ENCODE measurements around the gene LMO1. TPM values are rescaled to one million over a fixed set of nuclear protein-coding genes. Genes with fewer than 3 reads are reported as not detected.

Gene LMO1
- total and polyA plus RNA-seq, 7 donors: 0.74 to 9.3 (median 3.2) TPM

DNA sequence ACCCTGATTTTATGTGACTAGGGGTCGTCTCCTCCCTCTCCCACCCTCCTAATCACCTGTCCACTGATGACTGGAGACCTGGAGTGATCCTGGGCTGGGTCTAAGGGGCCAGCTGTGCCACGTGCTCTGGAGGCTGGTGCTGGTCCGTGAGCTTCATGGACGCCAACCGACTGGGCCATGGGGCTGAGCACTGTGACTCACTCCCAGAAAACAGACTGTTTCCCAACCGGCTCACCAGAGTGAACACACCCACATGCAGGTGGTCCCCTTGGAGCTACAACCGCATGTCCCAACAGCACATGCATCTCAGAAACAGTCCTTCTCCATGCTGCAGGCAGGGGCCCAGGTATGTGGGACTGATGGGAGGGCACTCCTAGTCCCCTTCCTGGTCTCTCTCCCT, 14.0 kb upstream of the LMO1 start:
- ATAC-seq: no peak
- H3K27me3 ChIP-seq (ENCODE audit: insufficient read depth in 3 of 3, low read length in 2 of 3): no peaks in the 10 kb centered on the region
- no peaks in the 10 kb centered on the region for H3K4me1 ChIP-seq
- no peaks in the 10 kb centered on the region for H3K36me3 ChIP-seq (ENCODE audit: insufficient read depth in 1 of 2, low read depth in 1 of 2)
- DNase-seq: no peak
- H3K27ac ChIP-seq: no peak overlapping the region
- WGBS, 3 donors: 71 to 81% (median 75%) methylated on average over 7 of the region's 7 CpGs
- H3K9me3 ChIP-seq: peaks cover 11% of the 10 kb centered on the region
- intact Hi-C loops (cut with DNase I): no loop called here
- TF ChIP-seq, protein P1, sequence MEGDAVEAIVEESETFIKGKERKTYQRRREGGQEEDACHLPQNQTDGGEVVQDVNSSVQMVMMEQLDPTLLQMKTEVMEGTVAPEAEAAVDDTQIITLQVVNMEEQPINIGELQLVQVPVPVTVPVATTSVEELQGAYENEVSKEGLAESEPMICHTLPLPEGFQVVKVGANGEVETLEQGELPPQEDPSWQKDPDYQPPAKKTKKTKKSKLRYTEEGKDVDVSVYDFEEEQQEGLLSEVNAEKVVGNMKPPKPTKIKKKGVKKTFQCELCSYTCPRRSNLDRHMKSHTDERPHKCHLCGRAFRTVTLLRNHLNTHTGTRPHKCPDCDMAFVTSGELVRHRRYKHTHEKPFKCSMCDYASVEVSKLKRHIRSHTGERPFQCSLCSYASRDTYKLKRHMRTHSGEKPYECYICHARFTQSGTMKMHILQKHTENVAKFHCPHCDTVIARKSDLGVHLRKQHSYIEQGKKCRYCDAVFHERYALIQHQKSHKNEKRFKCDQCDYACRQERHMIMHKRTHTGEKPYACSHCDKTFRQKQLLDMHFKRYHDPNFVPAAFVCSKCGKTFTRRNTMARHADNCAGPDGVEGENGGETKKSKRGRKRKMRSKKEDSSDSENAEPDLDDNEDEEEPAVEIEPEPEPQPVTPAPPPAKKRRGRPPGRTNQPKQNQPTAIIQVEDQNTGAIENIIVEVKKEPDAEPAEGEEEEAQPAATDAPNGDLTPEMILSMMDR (IDR thresholded peaks at IDR 0.05): no peak
- H3K4me3 ChIP-seq: no peak overlapping the region

DNA sequence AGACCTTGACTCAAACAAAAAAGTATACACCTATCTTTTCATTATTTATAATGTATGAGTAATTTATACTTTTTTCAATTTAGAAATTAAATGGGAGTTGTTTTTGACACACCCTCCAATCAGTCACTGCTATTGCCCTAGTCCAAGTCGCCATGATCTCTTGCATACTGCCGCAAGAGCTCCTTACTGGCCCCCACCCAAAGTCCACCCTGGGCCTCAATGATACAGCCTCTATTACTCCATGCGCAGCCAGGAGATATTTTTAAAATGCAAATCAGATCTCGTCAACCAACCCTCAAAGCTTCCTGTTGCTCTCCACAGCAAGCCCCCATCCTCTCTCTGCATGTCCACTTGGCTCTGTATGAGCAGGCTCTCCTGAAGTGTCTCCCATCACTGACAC, 12.8 kb upstream of the LMO1 start:
- Histone ChIP-seq H3K4me3 (no peak overlapping the region), H3K9me3 (peaks cover 11% of the 10 kb centered on the region), H3K27me3 (ENCODE audit: insufficient read depth in 3 of 3, low read length in 2 of 3) (peaks cover 0 to 2% (median 0%) of the 10 kb centered on the region in 3 donors), H3K36me3 (ENCODE audit: insufficient read depth in 1 of 2, low read depth in 1 of 2) (no peaks in the 10 kb centered on the region), H3K27ac (no peak overlapping the region), H3K4me1 (no peaks in the 10 kb centered on the region)
- WGBS, 3 donors: 85 to 94% (median 91%) methylated on average over 4 of the region's 4 CpGs
- intact Hi-C loops (cut with DNase I): no loop called here
- ATAC-seq: no peak
- TF ChIP-seq, protein P1 (IDR thresholded peaks at IDR 0.05): no peak
- no peak for DNase-seq

DNA sequence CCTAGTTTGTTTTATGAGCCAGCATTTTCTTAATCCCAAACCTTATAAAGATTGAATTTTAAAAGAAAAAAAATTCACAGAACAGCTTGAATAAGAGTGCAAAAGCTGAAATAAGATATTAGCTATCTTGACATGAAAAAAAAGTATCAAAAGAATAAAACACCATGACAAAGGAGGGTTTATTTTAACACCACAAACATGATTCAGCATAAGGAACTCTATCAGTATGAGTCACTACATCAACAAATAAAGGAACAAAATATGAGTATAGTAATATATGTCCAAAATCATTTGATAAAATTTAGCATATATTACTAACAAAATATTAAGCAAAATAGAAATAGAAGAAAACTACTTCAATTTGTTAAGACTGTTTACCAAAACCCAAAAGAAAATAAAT, 9.6 kb upstream of the LMO1 start:
- Histone ChIP-seq H3K4me3 (no peak overlapping the region), H3K4me1 (no peaks in the 10 kb centered on the region), H3K9me3 (peaks cover 11% of the 10 kb centered on the region), H3K27me3 (ENCODE audit: insufficient read depth in 3 of 3, low read length in 2 of 3) (peaks cover 0 to 30% (median 11%) of the 10 kb centered on the region in 3 donors), H3K36me3 (ENCODE audit: insufficient read depth in 1 of 2, low read depth in 1 of 2) (no peaks in the 10 kb centered on the region), H3K27ac (no peak overlapping the region)
- intact Hi-C loops (cut with DNase I): no loop called here
- no peak for DNase-seq
- TF ChIP-seq, protein P1 (IDR thresholded peaks at IDR 0.05): no peak
- ATAC-seq: no peak

DNA sequence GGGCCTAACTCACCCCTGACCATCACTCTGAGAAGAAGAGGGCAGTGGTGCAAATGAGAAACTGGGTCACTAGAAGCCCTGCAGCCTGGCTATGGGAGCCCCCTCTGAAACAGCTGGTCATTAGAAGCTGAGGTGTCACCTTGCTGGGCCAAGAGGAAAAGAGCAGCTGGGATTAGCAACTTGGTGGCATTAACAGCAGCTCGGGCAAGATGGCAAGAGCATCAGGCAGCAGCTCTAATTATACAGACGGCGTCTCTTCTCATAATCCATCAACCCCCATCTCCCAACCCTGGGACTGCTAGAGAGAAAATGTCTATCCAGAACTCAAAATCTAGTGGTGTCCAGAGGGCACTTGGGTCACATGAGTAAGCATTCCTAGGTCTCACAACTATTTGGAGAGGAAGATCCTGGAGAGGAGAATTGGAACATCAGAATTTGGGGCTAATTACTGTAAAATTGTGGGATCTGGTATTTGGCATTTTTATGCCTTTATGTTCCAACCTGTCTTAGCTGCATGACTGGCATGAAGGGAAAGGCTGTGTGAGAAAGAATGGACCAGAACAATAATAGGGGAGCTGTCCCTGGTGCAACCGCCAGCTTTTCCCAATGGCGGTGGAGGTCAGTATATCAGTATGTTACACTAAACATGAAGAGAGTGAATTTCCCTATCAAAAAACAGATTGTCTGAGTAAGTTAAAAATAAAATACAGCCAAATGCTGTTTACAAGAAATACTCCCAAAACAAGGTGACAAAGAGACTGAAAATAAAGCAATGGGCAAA, 7.6 kb upstream of the LMO1 start:
- Histone ChIP-seq H3K27me3 (ENCODE audit: insufficient read depth in 3 of 3, low read length in 2 of 3) (peaks cover 0 to 50% (median 23%) of the 10 kb centered on the region in 3 donors), H3K4me3 (no peak overlapping the region), H3K4me1 (peaks cover 5% of the 10 kb centered on the region), H3K9me3 (peaks cover 11% of the 10 kb centered on the region), H3K27ac (no peak overlapping the region), H3K36me3 (ENCODE audit: insufficient read depth in 1 of 2, low read depth in 1 of 2) (no peaks in the 10 kb centered on the region)
- WGBS, 3 donors: 72 to 83% (median 80%) methylated on average over 5 of the region's 5 CpGs
- TF ChIP-seq, protein P1 (IDR thresholded peaks at IDR 0.05): no peak
- DNase-seq: no peak
- ATAC-seq: no peak
- intact Hi-C loops (cut with DNase I): no loop called here

DNA sequence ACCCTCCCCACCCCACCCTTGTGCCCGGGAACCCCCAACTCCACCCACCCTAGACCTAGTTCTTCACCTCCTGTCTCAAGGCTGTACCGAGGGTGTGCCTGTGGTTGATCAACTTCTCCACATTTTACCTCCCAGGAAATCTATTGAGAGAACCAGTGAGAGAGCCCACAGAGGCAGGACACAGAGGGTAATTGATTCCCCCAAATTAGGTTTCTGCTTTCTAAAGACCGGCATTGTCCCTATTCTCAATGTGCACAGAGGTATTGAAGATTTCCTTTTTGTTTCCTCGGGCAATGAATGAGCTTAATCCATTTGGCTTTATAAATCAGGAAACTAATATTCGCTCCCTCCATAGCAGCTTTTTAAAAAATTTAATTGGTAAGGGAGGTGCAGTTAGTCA, 6.0 kb upstream of the LMO1 start:
- intact Hi-C loops (cut with DNase I): no loop called here
- no peak overlapping the region for H3K27ac ChIP-seq
- peaks cover 0 to 64% (median 23%) of the 10 kb centered on the region in 3 donors for H3K27me3 ChIP-seq (ENCODE audit: insufficient read depth in 3 of 3, low read length in 2 of 3)
- peaks cover 6% of the 10 kb centered on the region for H3K9me3 ChIP-seq
- no peak overlapping the region for H3K4me3 ChIP-seq
- TF ChIP-seq, protein P1 (IDR thresholded peaks at IDR 0.05): no peak
- DNase-seq (no peak), ATAC-seq (no peak)
- WGBS, 3 donors: 88 to 89% (median 88%) methylated on average over 5 of the region's 5 CpGs
- no peaks in the 10 kb centered on the region for H3K36me3 ChIP-seq (ENCODE audit: insufficient read depth in 1 of 2, low read depth in 1 of 2)
- H3K4me1 ChIP-seq: peaks cover 5% of the 10 kb centered on the region
